GM18508 (cell line): ENCODE data around the gene AFM.

ENCODE experiments used
- ATAC-seq: cut with Tn5 transposase; IDR thresholded peaks from one replicate; pipeline ENCODE4 v1.9.1; 2021; ENCODE audit warnings: moderate number of reproducible peaks; ENCODE audit not compliant: insufficient read depth, unreplicated experiment

AFM gene

GRCh38 chr4:73448448-73449203 lies 32.9 kb upstream of the AFM start:
- ATAC-seq = no peak

- no peak for ATAC-seq
These were observed 31.0 kb upstream of the AFM start for GRCh38 chr4:73450398-73451004.

- ATAC-seq = no peak
These were observed 30.1 kb upstream of the AFM start for GRCh38 chr4:73451404-73451803.

GRCh38 chr4:73451981-73452747 lies 29.4 kb upstream of the AFM start:
- ATAC-seq = no peak

DNA sequence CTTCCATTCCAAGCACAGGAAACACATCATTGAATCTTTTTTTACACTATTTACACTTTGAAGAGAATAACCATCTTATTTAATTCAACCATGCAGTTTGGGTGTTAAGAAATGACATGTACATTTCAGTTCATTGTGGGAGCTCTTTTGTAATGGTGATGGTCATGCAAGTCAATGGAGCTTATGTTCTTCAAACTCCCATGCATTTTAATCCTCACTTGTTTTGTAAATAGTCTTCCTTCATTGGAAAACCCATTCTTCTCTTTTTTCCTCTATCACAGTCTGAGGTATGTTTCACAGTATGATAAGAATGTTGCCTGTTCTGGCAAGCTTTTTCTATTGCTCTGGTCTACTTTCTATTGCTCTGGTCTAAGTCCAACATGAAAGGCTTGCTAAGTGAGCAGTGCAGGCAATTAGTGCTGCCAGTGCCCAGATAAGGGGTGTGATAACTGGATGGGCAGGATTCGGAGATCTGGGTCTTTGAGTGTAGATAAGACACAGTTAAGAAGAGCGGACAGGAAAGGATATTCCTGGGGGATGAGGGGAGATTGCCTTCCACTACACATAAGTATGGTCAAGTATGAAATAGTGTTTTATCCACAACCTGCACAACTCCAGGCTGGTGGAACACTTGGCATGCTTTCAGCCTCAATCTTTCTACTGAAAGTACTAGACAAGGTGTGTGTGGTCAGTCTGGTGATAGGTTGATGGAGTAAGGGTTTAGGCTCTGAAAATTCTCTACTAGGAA lies 28.4 kb upstream of the AFM start:
- no peak for ATAC-seq

DNA sequence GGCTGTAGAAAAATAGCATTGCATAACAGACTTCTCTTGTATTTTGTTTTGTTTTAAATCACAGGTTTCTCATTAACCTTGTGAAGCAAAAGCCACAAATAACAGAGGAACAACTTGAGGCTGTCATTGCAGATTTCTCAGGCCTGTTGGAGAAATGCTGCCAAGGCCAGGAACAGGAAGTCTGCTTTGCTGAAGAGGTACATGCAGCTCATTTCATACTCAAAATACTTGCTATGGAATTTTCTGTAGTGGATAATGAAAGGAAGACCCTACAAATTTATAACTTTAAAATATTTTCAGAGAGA lies 27.9 kb upstream of the AFM start:
- ATAC-seq = no peak

GRCh38 chr4:73454920-73455319 lies 26.6 kb upstream of the AFM start:
- no peak for ATAC-seq

DNA sequence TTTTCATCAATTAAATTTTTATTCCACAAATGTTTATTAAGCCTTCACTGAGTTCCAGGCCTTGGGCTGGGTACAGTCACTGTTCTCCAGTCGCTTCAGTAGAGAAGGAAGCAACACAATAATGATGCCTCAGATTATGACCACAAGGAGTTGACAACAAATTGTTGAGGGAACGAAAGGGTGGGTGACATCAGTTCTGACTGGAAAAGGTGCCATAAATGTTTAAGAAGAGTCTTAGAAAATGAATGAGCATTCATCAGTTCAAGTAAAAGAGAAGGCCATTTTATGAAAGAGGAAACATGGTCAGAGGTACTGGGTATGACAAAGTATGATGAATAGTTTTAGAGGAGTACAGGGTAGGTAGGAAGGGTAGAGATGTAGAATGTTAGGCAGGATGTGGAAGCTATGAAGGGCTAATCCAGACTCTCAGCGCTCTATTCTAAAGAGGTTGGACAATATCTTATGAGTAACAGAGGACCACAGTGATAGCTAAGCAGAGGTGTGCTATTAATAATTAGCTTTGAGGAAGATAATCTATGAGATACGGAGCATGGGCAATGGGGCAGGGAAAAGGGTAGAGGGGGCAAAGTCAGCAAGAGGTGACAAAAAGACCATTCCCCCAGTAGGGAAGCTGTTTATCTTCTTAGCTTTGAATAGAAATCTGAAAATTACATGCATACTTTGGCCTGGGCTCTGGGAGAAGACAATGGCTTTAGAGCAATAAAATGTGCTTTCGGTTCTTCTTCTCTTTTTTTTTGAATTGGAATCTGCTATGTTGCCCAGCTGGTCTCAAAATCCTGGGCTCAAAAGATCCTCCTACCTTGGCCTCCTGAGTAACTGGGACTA lies 25.1 kb upstream of the AFM start:
- ATAC-seq = no peak

- no peak for ATAC-seq
These were observed 23.1 kb upstream of the AFM start for GRCh38 chr4:73458184-73459047.

- no peak for ATAC-seq
These were observed 22.5 kb upstream of the AFM start for GRCh38 chr4:73459048-73459421.

- no peak for ATAC-seq
These were observed 20.5 kb upstream of the AFM start for GRCh38 chr4:73460913-73461522.

DNA sequence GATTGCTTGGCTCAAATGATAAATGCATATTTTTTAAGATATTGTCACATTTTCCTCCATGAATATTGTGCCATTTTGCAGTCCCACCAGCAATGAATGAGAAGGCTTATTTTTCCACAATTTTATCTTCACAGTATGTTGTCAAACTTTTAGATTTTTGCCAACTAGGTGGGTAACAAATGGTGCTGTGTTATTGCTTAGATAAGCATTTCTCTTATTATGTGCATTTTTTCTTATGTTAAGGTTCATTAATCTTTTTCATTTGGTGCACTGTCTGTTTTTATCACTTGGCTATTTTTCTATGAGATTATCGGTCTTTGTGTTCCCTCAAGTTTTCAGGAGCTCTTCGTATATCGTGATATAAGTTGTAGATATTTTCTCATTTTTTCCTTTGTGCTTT lies 13.4 kb upstream of the AFM start:
- no peak for ATAC-seq

- ATAC-seq = no peak
These were observed 10.8 kb upstream of the AFM start for GRCh38 chr4:73470728-73471127.

DNA sequence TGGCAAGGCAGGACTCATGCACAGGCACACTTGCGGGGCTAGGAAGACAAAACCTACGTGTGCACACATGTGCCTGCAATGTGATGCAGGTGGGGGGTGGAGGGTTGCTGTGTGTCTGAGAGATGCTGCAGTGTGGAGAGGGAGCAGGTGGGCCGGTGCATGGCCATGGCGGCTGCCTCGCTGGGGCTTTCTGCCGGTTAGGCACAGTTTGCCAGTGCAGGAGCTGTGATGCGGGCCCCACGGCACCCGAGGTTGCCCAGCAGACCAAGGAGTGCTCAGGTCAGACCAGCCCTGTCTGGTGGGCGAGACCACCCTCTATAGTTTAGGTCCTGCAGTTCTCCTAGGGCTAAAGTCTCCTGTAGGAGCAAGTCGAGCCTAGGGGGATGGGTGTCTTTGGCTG lies 4.4 kb upstream of the AFM start:
- ATAC-seq = no peak

DNA sequence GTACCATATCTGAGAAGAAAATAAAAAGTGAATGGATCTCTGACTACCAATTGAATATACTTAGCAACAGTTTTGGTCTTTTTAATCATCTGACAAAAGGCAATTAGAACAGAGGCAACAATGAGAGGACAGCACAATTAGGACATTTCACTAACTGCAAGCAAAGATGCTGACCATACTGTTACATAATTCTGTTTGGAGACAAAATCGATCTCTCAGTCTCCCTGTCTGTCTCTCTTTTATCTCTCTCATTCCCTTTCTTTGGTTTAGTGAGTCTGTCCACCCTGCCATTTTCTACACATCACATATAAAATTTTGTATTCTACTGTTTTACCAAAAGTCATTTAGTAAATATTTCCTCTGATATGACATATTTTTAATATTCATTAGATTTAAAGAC lies 2.2 kb upstream of the AFM start:
- ATAC-seq = no peak

GRCh38 chr4:73485085-73485484 lies 3.5 kb downstream of the AFM start:
- no peak for ATAC-seq

- ATAC-seq = no peak
These were observed 4.1 kb downstream of the AFM start for GRCh38 chr4:73485596-73485995.

DNA sequence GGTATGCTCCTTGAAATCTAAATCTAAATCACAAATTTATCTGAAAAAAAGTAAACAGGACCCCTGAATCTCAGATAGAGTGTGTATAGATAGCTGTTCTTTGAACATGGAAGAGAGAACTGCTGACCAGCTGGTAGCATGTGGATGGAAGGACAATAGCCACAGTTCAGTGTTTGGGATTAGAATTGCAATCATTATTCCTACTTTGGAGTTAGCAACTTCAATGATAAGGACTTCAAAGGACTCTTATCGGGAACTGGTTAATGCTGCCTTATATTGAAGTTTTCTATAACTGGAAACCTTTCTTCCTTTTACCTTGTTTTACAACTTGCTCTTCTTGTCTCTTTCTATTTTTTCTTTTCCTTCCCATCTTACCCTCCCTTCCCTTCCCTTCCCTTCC lies 5.0 kb downstream of the AFM start:
- ATAC-seq = no peak

DNA sequence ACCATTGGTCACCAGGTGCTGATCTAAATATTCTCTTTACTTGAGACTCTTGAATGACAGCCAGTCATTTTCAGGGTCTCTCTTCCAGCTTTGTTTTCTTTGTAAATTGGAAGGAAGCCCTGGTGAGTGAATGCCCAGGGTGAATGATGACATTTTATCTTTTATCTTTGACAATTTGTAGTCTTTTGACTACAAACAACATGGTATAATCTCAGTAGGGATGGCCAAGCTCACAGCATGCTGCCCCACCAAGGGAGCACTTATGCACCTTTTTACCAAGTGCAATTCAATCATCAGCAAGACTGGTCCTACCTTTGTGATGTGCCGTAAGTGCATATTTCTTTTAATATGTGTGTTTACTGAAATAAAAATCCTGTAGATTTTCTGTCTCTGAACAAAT lies 5.7 kb downstream of the AFM start:
- ATAC-seq = no peak
